COLO668 (cell line): ENCODE results near the gene LYL1.

ENCODE experiments used
- DNase-seq: peaks from one replicate; lab custom pipeline; 2025; ENCODE audit not compliant: unreplicated experiment; lab: John Stamatoyannopoulos, UW

Gene LYL1

DNA sequence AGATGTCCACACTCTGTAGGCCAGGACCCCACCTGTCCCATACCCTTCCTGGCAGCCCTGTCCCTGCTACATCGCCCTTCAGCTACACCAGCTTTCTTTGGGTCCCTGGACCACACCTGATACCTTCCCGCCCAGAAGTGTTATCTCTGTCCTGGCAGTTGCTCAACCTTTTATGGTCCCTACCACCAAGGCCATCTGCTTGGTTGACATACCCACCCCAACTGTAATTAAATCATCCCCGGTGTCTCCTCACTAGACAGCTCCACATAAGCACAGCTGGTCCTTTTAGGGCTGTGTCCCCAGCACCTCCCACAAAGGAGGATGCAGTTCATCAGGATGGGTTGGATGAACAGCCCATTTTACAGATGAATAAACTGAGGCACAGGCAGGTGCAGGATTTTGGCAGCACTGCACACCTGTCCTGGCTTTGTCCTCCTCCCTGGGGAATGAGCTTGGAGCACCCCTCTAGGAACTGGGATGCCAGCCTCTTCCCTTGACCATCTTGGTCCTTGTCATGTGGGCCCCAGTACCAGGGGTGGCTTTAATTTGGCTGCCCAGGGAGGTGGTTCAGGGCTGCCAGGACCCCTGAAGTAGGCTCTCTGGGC lies 28.3 kb upstream of the LYL1 start:
- no peak for DNase-seq

DNA sequence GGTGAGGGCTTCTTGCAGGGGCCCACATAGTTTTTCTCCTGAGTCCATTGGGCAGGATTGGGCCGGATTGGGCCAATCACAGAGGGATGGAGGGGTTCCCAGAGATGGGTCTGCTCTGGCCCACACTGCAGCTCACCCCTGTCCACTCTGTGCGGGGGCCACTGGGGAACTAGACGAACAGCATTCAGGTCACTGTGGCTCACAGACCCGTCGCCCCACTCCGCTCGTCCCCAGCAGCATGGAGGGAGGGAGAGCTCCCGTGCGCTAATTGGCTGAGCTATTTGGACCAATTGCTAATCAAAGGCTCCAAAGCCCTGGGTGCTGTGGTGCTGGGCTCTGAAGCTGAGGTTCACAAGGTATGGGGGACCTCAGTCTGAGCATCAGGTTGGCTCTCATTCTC lies 26.7 kb upstream of the LYL1 start:
- no peak for DNase-seq

DNA sequence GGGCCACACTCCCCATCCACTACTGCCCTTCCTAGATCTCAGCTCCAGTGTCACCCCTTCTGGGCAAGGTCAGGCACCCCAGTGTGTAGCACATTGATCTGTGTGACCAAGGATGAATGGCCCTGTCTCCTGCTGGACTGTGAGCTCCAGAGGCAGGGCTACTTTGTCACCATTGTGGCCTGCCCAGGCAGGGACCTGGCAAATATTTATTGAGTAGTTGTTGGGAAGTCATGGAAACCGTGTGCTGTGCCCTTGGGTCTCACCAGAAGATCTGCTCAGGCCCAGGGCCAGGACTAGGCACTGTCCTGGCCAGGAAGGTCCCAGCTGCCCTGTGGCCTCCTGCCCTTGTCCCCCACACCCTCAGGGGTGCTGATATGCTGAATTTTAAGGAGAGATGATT lies 25.9 kb upstream of the LYL1 start:
- DNase-seq, result no peak

DNA sequence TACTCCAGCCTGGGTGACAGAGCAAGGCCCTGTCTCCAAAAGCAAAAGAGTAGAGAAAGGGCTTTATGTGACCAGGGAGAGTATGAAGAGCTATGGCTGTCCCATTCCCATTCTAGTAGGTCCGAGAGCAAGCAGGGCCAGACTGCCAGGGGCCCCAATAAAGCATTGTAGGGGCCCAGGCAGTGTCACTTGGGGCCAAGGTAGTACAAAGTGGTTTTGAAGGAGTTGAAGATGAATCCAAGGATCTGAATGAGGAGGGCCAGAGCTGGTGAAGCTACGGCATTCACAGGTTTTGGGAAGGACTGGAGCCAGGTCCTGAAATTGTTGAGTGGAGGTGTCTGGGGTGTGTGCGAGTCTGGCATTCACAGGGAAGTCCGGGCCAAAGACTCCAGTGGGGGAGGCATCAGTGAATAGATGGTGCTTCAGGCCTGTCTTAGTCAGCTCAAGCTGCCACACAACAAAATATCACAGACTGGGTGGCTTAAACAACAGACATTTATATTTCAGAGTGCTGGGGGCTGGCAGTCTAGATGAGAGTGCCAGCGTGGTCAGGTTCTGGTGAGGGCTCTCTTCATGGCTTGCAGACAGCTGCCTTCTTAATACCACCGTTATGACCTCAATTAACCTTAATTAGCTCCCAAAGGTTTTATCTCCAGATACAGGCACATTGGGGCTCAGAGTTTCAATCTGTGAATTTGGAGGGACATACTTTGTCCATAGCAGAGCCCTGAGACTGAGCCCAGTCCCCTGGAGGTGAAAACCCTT lies 25.3 kb upstream of the LYL1 start:
- no peak for DNase-seq

DNA sequence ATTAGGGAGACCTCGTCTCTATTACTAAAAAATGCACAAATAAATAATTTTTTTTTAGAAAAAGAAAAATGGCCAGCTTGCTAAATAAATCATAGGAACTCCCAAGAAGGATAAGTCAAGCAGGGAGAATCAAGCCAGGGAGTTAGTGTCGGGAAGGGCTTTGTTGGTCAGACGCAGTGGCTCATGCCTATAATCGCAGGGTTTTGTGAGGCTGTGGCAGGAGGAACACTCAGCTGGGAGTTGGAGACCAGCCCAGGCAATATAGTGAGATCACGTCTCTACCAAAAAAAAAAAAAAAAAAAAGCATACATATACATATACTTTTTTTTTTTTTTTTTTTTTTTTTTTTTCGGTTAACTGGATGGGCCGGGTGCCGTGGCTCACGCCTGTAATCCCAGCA lies 24.4 kb upstream of the LYL1 start:
- DNase-seq, result no peak

DNA sequence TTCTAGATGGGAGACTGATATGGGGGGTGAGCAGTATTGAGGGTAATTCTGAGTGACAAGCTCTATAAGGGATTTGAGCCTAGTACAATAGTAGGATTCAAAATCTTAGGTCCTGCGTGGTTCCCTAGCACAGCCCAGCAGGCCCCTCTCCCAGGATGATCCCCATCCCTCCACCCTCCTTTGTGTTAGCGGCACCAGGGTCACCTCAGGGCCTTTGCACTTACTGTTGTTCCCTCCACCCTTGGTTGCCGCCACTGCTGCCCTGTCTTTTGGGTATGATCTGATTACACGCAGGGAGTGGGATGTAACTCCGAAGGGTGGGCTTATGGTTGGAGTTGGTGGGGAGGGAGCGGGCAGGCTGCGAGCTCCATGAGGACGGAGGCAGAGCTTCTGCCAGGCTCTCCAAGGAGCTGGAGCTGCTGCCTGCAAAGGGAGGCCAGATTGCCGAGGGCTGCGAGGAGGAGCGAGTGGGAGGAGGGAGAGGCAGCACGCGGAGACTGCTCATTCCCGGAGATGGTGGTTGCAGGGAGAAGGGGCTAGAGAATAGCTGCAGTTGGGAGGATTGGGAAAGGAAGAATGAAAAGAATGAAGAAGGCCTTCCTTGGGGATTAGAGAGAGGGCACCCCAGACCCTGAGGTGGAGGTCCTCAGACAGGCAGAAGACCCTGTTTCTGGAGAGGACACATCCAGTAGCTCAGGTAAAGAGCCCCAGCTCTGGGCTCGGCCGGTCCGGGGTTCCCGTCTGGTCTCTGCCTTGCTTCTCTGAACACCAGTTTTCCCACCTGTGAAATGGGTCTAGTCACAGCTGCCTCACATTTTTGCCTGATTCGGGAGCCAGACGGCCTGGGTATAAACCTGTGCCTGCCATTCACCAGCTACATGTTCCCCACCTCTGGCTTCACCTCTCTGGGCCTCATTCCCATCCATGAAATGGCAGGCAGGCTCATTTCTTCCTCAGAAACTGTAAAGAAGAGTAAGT lies 20.6 kb upstream of the LYL1 start:
- no peak for DNase-seq

DNA sequence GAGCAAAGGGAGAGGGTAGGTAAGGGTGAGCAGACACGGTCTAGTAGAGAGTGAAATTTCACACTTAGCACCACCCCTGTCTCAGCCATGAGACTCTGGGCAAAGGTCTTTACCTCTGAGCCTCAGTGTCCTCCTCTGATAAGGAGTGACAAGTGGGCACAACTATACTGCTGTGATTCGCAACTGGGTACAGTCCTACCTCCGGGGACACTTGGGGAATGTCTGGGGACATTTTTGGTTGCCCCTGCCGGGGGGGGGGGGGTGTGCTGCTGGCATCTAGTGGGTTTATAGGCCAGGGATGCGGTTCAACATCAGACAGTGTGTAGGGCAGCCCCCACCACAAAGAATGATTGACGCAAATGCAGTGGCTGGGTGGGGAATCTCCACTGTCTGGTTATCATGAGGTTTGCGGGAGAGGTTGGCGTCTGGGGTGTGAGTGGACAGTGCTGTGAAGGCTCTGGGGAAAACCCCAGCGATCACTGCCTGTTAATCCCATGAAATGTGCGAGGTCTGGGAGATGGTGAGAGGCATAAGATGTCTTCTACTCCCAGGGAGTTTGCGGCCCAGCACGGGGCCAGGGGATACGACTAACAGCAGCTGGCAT lies 19.7 kb upstream of the LYL1 start:
- no peak for DNase-seq

DNA sequence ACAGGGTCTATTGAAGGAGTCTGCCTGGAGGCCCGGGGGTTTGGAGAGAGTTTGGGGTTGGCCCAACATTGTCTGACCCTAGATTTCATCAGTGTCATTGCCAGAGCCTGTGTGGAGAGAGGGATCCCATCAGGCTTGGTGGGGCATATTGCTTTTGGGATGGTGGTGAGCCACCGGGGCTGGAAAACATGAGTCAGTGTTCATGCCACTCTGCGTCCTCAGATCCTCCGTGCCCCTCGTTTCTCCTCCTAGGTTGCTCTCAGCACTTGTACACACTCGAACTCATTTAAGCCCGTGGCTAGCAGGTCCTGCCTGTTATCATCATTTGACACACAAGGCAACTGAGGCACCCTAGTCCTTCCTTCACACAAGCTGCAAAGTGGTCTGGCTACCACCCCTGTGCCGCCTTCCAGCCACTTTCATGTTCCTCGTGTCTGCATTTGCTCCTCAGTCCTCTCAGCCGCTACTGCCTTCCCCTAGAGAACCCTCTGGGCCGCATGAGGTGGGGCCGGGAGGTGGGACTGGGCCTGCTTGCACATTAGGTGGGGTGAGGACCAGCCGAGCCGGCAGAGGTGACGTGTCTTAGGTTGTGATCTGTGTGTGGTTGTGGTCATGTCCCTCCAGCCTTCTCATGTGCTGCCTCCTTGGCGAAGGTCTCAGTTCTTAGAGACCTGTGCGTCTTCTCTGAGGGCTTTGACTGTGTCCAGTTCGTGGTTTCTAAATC lies 19.1 kb upstream of the LYL1 start:
- DNase-seq, result no peak

DNA sequence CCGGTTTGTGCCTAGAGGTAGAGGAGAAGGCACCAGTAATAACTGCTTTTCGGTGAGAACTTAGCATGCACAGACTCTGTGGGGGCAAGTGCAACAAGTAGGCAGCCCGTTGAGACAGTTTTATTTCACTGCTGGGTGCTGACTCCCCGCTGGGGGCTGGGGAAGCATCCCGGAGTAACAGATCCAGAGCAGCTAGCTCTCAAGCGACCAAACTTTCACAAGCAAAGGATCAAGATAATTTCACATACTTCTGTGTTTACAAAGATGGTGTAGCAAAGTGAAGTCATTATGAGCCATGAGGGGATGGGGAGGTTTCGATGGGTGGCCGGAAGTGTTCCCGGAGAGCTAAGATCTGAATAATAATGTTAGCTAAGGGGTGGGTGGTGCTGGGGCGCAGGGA lies 18.2 kb upstream of the LYL1 start:
- no peak for DNase-seq

DNA sequence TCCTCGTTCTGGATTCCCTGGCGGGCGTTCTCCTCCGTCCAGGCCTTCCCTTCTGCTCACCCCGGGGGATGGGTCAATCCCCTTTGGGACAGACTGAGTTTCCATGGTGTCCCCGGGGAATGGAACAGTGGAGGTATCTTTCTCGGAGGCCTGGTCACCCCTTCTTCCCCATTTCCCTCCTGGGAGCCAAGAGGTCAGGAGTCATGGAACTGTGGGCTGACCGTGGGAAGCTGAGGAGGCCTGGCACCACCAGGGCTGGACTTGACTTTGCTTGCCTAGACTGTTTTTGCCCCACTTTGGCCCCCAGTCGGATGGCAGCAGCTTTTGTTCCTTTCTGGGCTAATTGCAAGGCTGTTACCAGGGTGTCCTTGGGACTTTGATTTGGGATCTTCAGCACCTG lies 17.4 kb upstream of the LYL1 start:
- DNase-seq, result no peak

DNA sequence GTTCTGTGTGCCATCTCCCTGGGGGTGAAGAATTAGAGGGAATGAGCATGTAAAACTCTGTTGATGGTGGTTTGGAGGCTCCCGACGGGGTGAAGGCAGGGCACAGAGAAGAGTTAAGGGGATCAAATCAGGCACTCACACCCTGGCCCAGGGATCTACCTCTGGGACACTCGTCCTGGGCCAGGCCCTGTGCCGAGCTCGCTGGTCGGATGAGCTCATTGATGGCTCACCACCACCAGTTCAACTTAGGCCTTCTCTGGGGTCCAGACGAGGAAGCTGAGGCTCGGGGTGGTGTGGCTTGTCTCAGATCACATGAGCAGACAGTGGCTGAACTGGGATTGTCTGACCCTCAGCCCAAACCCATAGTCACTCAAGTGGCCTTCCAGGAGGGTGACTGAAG lies 17.0 kb upstream of the LYL1 start:
- no peak for DNase-seq

DNA sequence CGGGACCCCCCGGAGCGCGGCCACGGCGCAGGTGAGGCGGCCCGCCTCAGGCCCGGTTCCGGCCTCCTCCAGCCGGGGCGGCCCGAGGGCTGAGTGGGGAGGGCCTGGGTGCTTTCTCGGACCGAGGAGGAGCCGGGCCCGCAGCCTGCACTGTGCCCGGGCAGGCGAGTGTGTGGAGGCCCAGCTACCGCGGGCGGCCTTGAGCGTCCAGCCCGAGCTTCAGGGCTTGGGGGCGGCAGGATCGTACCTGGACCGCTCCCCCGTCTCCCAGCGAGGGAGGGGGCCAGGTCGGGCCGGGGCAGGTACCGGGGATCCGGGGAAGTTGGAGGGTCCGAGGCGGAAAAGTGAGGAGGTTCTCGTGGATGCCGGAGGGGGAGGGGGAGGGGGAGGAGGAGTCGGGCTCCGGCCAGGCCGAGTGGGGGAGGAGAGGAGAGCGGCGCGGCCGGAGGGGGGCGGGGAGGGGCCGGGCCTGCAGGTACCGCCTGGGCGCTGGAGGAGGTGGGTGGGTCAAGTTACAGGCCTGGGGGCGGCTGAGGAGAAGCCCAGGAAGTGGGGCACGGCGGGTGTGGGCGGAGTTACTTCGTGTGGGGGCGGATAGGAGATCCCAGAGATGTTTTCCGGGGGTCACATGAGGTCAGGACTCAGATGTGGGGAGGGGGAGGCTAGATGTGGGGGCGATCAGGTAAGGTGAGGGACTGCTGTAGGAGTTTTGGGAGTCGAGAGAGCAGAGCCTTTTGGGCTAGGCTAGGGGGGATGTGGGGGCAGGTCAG lies 16.0 kb upstream of the LYL1 start:
- DNase-seq, result peak; percentile 76

DNA sequence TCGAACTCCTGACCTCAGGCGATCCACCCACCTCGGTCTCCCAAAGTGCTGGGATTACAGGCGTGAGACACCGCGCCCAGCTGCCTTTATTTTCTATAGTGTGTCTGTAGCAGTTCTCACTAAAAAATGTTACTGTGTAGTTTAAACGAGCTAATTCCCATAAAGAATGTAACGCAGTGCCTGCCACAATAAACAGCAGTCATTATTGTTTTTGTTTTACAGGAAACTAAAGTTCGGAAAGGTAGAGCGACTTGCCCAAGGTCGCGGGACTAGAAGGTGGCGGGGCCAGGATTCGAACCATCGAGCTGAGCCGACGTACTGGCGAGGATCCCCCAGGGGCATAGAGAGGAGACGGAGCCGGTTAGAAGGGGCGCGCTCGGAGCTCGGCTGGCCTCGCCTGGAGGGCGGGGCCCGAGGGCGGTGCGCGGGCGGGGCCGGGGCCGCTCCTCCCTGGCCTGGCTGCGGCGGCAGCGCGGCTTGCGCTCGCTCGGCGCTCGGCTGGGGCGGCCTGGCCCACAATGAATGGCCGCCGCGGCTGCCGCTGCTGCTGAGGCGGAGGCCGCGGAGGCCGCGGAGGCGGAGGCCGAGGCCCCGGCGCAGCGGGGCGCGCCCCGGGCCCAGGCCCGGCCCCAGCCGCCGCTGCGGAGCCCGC lies 15.2 kb upstream of the LYL1 start, which contains the start of gene NACC1:
Gene NACC1, plus strand, starts transcription at position 493 of the 652 bp plus-strand sequence. CDS start 16,944 bp downstream, outside the sequence.
- DNase-seq, result peak; percentile 95

DNA sequence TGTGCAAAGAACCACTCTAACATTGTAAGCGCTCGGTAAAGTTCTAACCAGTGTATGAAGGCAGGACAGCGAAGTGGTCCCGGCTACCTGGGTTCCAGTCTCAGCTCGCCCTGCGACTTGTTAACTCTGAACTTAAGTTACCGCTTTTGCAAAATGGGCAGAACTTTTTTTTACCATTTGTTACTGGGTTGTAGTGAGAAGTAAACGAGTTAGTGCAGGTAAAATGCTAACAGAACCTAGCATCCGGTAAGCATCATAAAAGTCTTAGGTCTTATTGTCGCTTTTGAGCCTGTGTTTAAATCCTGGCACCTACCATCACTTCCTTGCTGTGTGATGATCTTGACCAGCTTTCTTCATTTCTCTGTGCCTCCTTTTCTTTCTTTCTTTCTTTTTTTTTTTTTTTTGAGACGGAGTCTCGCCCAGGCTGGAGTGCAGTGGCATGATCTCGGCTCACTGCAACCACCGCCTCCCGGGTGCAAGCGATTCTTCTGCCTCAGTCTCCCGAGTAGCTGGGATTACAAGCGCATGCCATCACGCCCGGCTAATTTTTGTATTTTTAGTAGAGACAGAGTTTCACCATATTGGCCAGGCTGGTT lies 14.6 kb upstream of the LYL1 start:
- no peak for DNase-seq

DNA sequence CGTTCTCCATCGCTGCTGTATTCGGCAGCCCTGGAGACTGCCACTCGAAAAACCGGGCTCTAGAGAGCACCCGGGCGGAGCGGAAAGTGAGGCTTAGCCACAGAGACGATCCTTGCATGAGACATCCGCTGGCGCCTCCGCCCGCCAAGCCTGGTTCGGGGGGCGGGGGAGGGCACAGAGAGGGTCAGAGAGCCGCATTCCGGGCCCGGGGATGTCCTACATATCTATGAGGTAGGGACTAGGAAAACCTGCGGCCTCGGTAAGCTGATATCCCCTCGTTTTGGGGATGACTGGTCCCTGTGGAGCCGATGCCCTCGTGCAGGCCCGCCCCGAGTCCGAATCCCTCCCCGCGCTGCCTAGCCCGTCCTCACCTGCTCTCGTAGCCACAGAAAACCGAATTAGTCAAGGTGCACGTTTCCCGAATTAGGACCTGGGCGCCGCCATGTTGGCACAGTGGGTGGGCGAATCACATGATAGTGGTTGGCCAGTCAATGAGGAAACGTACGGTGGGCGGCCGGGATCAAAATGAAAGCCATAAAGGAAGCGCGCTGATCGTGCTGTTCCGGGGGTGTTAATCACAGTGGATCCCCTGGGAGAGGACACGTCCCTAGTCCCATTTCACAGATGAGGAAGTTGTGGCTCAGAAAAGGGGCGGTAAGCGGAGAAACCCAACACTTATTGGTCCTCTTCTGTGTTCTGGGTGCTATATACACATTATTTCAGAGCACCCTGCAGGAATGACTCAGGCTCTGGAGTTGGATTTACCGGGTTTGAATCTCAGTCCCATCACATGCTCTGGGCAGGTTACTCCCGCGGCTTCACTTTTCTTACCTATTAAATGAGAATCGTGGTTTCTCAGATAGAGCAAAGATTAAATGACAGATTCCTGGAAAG lies 13.9 kb upstream of the LYL1 start, which contains the start of gene TRMT1:
Gene TRMT1, minus strand, starts transcription at position 459 of the 894 bp plus-strand sequence. Its CDS starts 341 bp downstream, at position 118.
- DNase-seq, result peak; percentile 94

DNA sequence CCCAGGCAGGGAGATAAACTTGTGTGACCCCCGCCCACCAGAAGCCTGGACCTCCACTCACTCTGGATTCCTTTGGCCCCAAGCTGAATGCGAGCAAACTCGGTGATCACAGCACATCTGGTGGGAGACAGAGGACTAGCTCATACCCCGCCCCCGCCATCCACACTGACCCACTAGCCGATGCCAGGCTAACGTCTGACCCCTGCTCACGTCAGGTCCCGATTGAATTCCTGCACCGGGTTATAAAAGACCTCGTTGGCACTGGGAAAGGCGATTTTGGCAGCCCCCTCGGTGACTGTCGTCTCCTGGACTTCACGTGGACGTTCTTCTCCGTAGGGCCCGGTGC lies 13.3 kb upstream of the LYL1 start:
- no peak for DNase-seq

DNA sequence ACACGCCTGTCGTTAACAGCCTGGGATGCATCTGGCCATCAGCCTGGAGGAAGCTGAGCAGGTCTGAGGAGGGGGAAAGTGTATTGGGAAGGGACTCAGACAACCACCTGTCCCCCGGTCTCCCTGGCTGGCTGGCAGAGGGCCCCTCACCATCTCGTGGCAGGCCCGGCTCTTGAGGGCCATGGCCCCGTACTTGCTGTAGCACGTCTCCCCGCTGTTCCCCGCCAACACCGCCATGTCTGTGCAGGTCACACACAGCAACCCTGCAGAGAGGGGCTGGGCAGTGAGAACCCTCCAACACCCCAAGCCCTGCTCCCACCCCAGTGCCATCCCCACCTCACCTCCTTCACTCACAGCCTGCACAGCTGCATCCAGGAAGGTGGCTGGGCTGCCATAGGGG lies 9.9 kb upstream of the LYL1 start:
- no peak for DNase-seq

DNA sequence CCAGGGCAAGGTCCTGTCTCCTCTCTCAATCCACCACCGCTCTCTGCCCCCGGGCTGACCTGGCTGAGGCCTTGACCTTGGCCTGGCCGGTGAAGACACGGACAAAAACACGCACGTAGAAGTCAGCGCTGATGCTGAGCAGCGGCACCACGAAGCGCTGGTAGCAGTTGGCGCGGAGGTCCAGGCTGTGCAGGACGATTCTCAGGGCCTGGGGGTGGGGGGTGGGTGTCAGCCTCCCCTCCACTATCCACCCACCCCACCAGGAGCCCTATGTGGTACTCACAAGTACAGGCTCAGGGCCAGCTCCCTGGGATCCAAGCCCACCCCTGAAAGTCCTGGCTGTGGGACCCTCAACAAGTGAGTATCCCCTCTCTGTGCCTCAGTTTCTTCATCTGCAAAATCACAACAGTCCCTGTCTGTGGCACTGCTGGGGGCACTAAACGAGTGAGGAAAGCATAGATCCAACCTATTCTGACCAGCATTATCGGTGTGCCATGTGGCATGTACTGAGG lies 7.5 kb upstream of the LYL1 start:
- DNase-seq, result no peak
